Left ventricle myocardium inferior (tissue), 1 donor: ENCODE measurements around the gene ANKRD22. TPM values are rescaled to one million over a fixed set of nuclear protein-coding genes. Genes with fewer than 3 reads are reported as not detected.

Experiments used
- DNase-seq: peaks from one replicate; pipeline ENCODE4 v3.0.0-alpha.2; 2020
- H3K27ac ChIP-seq: fragments of 200-600 bp; replicated peaks from 2 replicates; pipeline ENCODE4 v1.8.0; 2021
- H3K27me3 ChIP-seq: fragments of 200-600 bp; 2 replicates; pipeline ENCODE4 v1.8.0; 2021; ENCODE audit warnings: low read depth
- H3K36me3 ChIP-seq: fragments of 200-600 bp; 2 replicates; pipeline ENCODE4 v1.8.0; 2021
- H3K4me1 ChIP-seq: fragments of 200-600 bp; 2 replicates; pipeline ENCODE4 v1.8.0; 2021
- H3K4me3 ChIP-seq: fragments of 200-600 bp; 2 replicates; pipeline ENCODE4 v1.8.0; 2021; ENCODE audit warnings: mild to moderate bottlenecking, moderate library complexity
- H3K9me3 ChIP-seq: fragments of 200-600 bp; replicated peaks from 2 replicates; pipeline ENCODE4 v1.8.0; 2021
- intact Hi-C: fragments of 100-400 bp; cut with micrococcal nuclease; formaldehyde crosslinking; loops from one replicate; pipeline ENCODE4 v1.11.0; 2022
- total RNA-seq: library from RNA; stranded (reverse); fragmentation: NEBNext Ultra II Directional; extraction: Animal tissue kit (Norgen Biotek cat#: 25700); gene quantifications from one replicate; pipeline ENCODE4 v1.2.1, GENCODE V29; 2021
- TF ChIP-seq, protein P1 (sequence below): fragments of 200-600 bp; IDR thresholded peaks from 2 replicates; pipeline ENCODE4 v1.8.0; 2021; ENCODE audit warnings: antibody characterized with exemption, mild to moderate bottlenecking, borderline replicate concordance
- donor health status: DM: no; HTN: yes; CAD: no; lungs with severe emphysema.

Gene ANKRD22
- total RNA-seq, 1 donor from 2014 or later: not detected

DNA sequence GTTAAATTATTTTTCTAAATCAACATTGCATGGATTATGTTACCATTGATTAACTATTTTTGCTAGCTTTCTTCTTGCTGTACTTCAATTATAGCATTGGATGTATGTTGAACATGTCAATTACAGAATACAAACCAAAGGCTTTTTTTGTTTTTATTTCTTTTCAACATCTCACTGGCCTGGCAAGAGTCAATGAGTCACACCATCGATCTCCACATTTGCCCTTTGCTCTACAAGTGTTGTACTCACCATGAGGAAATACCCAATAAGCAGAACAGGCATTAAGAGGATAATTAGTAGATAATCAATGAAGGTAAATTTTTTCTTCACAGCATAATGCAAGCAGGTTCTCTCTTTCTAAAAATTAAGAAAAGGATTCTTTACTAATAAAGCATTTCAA, 23.3 kb downstream of the ANKRD22 start:
- TF ChIP-seq, protein P1, sequence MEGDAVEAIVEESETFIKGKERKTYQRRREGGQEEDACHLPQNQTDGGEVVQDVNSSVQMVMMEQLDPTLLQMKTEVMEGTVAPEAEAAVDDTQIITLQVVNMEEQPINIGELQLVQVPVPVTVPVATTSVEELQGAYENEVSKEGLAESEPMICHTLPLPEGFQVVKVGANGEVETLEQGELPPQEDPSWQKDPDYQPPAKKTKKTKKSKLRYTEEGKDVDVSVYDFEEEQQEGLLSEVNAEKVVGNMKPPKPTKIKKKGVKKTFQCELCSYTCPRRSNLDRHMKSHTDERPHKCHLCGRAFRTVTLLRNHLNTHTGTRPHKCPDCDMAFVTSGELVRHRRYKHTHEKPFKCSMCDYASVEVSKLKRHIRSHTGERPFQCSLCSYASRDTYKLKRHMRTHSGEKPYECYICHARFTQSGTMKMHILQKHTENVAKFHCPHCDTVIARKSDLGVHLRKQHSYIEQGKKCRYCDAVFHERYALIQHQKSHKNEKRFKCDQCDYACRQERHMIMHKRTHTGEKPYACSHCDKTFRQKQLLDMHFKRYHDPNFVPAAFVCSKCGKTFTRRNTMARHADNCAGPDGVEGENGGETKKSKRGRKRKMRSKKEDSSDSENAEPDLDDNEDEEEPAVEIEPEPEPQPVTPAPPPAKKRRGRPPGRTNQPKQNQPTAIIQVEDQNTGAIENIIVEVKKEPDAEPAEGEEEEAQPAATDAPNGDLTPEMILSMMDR: no peak
- no peak overlapping the region for H3K27ac ChIP-seq
- intact Hi-C loops: no loop called here
- H3K9me3 ChIP-seq: no peaks in the 10 kb centered on the region
- H3K4me3 ChIP-seq: no peak overlapping the region
- no peaks in the 10 kb centered on the region for H3K36me3 ChIP-seq
- H3K27me3 ChIP-seq: peaks cover 32% of the 10 kb centered on the region
- no peak for DNase-seq
- no peaks in the 10 kb centered on the region for H3K4me1 ChIP-seq

DNA sequence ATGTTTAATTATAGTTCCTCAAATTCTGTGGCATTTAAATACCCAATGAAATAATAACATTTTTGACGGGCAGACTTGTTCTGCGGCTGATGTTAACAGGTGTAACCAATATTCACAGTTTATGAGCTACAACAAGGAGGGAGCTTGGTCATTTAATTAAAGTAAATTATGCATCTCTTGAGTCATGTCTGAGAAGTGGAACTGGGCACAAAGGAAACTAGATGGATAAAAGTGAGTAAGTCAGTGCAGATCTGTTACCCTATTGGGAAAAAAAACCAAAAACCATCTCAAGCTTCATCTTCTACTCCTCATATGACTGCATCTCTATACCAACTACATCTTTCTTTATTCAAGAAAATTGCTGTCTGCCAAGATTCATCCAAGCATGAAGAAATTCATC, 24.0 kb downstream of the ANKRD22 start:
- H3K4me3 ChIP-seq: no peak overlapping the region
- no peaks in the 10 kb centered on the region for H3K9me3 ChIP-seq
- H3K4me1 ChIP-seq: no peaks in the 10 kb centered on the region
- intact Hi-C loops: no loop called here
- no peaks in the 10 kb centered on the region for H3K36me3 ChIP-seq
- TF ChIP-seq, protein P1: no peak
- no peak overlapping the region for H3K27ac ChIP-seq
- no peak for DNase-seq
- H3K27me3 ChIP-seq: peaks cover 32% of the 10 kb centered on the region

DNA sequence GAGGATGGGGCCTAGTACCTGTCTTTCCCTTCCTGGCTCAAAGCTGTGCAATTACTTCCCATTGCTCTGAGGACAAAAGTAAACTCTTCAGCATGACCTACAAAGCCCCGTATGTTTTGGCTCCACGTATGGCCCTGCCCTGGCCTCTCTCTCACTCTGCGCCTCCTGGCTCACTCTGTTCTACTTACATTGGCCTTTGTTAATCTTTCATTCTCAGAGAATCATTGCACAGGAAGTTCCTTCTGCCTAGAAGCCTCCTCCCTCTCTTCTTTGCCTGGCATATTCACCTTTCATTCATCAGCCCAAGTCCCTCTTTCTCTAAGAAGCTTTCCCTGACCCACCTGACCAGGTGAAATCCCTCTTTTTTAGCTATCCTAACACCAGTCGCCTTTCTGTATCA, 25.3 kb downstream of the ANKRD22 start:
- intact Hi-C loops: no loop called here
- no peaks in the 10 kb centered on the region for H3K36me3 ChIP-seq
- TF ChIP-seq, protein P1: no peak
- DNase-seq: no peak
- no peak overlapping the region for H3K4me3 ChIP-seq
- H3K27me3 ChIP-seq: peaks cover 19% of the 10 kb centered on the region
- H3K9me3 ChIP-seq: no peaks in the 10 kb centered on the region
- H3K27ac ChIP-seq: no peak overlapping the region
- H3K4me1 ChIP-seq: no peaks in the 10 kb centered on the region

DNA sequence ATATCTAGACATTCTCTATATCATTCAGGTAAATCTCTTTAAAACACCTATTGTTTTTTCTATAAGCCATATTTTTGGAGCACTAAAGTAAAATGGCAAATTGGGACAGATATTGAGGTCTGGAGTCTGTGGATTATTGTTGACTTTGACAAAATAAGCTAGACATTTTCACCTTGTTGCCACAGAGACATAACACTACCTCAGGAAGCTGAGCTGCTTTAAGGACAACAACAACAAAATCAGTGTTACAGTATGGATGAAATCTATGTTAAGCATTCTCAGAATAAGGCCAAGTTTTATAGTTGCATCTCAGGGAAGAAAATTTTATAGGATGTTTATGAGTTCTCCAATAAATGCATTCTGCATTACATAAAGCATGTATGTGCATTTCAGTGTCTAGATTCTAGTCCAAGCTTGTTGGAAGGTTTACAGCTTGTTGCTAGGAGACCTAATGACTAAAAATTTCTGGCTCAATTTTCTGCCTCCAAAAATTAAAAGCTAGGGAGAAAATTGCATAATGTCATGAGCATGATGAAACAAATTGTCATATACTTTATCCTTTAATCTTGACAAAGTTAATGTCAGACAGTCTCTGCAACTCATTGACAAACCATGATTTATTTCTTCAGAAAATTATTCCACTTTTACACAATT, 30.8 kb downstream of the ANKRD22 start:
- no peaks in the 10 kb centered on the region for H3K4me1 ChIP-seq
- no peaks in the 10 kb centered on the region for H3K36me3 ChIP-seq
- no peak overlapping the region for H3K4me3 ChIP-seq
- intact Hi-C loops: no loop called here
- H3K9me3 ChIP-seq: no peaks in the 10 kb centered on the region
- H3K27me3 ChIP-seq: no peaks in the 10 kb centered on the region
- H3K27ac ChIP-seq: no peak overlapping the region
- TF ChIP-seq, protein P1: no peak
- no peak for DNase-seq

DNA sequence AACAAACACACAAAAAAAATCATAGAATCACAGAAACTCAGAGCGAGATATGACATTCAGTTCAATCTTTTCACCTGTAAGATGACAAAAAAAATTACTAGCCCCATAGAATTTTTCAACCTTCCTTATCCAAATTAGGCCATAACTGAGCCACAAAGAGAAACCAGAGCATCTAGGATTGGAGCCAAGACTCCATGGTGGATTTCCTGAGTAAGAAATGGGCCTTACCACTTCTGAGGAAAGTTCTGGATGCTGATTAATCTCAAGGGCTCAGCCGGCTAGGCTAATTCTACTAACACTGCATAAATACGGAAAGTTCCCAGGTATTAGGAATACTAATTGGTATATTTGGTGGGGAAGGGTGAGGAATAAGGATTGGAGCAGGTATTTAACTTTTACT, 32.4 kb downstream of the ANKRD22 start:
- Histone ChIP-seq H3K4me1 (no peaks in the 10 kb centered on the region), H3K9me3 (no peaks in the 10 kb centered on the region), H3K27me3 (no peaks in the 10 kb centered on the region), H3K36me3 (no peaks in the 10 kb centered on the region), H3K4me3 (no peak overlapping the region), H3K27ac (no peak overlapping the region)
- TF ChIP-seq, protein P1: no peak
- intact Hi-C loops: no loop called here
- no peak for DNase-seq
